GM12878 (cell line): Measurements from ENCODE around the gene ESPNL. TPM values are rescaled to one million over a fixed set of nuclear protein-coding genes. Genes with fewer than 3 reads are reported as not detected.

ENCODE experiments used
- CREM ChIP-seq: IDR thresholded peaks from 2 replicates; pipeline ENCODE4 v1.6.1; 2014; ENCODE audit warnings: antibody characterized with exemption, low read depth
- LARP7 ChIP-seq: fragments of 450-650 bp; IDR thresholded peaks from 2 replicates; pipeline ENCODE4 v1.6.1; 2017; ENCODE audit warnings: mild to moderate bottlenecking
- MEF2A ChIP-seq: IDR thresholded peaks from 2 replicates; pipeline ENCODE4 v1.6.1; 2011; ENCODE audit warnings: low read depth, mild to moderate bottlenecking, low read length, moderate library complexity; ENCODE audit not compliant: insufficient read depth
- NKRF ChIP-seq: fragments of 450-650 bp; conservative IDR thresholded peaks from 2 replicates; pipeline ENCODE4 v1.6.1; 2017; ENCODE audit warnings: mild to moderate bottlenecking, moderate library complexity
- SIN3A ChIP-seq: IDR thresholded peaks from 2 replicates; pipeline ENCODE4 v1.6.1; 2012; ENCODE audit warnings: low read depth, low read length, improper control_type of control experiment
- ZBTB11 ChIP-seq: fragments of 450-650 bp; formaldehyde crosslinking; IDR thresholded peaks from 2 replicates; pipeline ENCODE4 v1.5.0; 2022; ENCODE audit warnings: mild to moderate bottlenecking, missing genetic modification characterization
- ZNF687 ChIP-seq: fragments of 450-650 bp; IDR thresholded peaks from 2 replicates; pipeline ENCODE4 v1.6.1; 2017; ENCODE audit warnings: mild to moderate bottlenecking, moderate library complexity
- polyA plus RNA-seq, 11 experiments: library from polyadenylated mRNA; depleted of rRNA in 4 of 11; unstranded in 6 of 11; stranded (reverse) in 5 of 11; fragments of >200 nt; fragmentation: Nextera tagmentation in 4 of 11; fragmentation: Illumina TruSeq in 1 of 11; extraction: Ambion mirVana in 4 of 11; extraction: Trizol in 1 of 11; gene quantifications; 1 replicate in 1 of 11; 2 replicates in 10 of 11; pipeline versions ENCODE4 v1.2.1 to v1.2.3, GENCODE V29; 2011 to 2016; ENCODE audit warnings: inconsistent platforms in 2 of 11, missing spikeins in 2 of 11, low read depth in 1 of 11
- total RNA-seq, 4 experiments: library from RNA; depleted of rRNA in 3 of 4; stranded (reverse); fragments of >200 nt in 3 of 4; fragmentation: Illumina TruSeq in 1 of 4; extraction: Trizol in 1 of 4; gene quantifications; 2 replicates each; pipeline versions ENCODE4 v1.2.1 to v1.2.3, GENCODE V29; 2013 to 2021

Gene ESPNL
- total and polyA plus RNA-seq, 10 of the 15 experiments (the other 5 are each of a cell fraction or from before 2014, with no cell fraction given): 0.05 to 0.94 (median 0.36) TPM; not detected in 3

- TF ChIP-seq ZNF687: no peak
- no peak for TF ChIP-seq MEF2A
- no peak for TF ChIP-seq SIN3A
- TF ChIP-seq LARP7: no peak
- no peak for TF ChIP-seq CREM
- no peak for TF ChIP-seq ZBTB11 (CRISPR knock-in tag)
- TF ChIP-seq NKRF: no peak
These were observed 76.5 kb downstream of the ESPNL start (continued) for GRCh38 chr2:238176613-238177012.
